HEK293 (cell line): ENCODE results near the gene AK8.

ENCODE experiments used
- CTCF ChIA-PET: fragments of 350-600 bp; formaldehyde crosslinking; extraction: SDS; loops from one replicate; lab custom pipeline; 2021; ENCODE audit warnings: antibody characterized with exemption; lab: Yijun Ruan, JAX
- POLR2A ChIA-PET: fragments of 300-600 bp; formaldehyde crosslinking; extraction: SDS; loops from one replicate; lab custom pipeline; 2020; ENCODE audit warnings: antibody characterized with exemption, inconsistent platforms; lab: Yijun Ruan, JAX
- H3K27ac ChIP-seq: fragments of 200-500 bp; sonication (Bioruptor generic); 2 replicates; pipeline ENCODE4 v1.5.1; 2014; ENCODE audit warnings: low read depth, low read length, control low read depth, inconsistent platforms; ENCODE audit errors: extremely low read depth
- H3K36me3 ChIP-seq, 2 experiments: fragments of 200-500 bp in 1 of 2; sonication (Bioruptor generic) in 1 of 2; 1 replicate in 1 of 2; 2 replicates in 1 of 2; pipeline ENCODE4 v1.5.1; 2014 to 2017; ENCODE audit warnings: inconsistent platforms in 2 of 2, low read length in 2 of 2; ENCODE audit not compliant: control insufficient read depth in 2 of 2, insufficient read depth in 1 of 2
- H3K4me1 ChIP-seq: fragments of 200-500 bp; sonication (Bioruptor generic); 2 replicates; pipeline ENCODE4 v1.5.1; 2014; ENCODE audit warnings: mild to moderate bottlenecking, low read length, inconsistent platforms; ENCODE audit not compliant: control insufficient read depth, insufficient read depth
- H3K4me3 ChIP-seq: 2 replicates; pipeline ENCODE4 v1.5.1; 2011; ENCODE audit warnings: low read depth, mild to moderate bottlenecking, control low read depth, low read length, moderate library complexity
- H3K9me3 ChIP-seq: fragments of 200-500 bp; sonication (Bioruptor generic); 2 replicates; pipeline ENCODE4 v1.5.1; 2014; ENCODE audit warnings: low read depth, low read length, inconsistent platforms; ENCODE audit not compliant: control insufficient read depth, insufficient read depth
- BCL11A ChIP-seq: fragments of 450-650 bp; formaldehyde crosslinking; IDR thresholded peaks from 2 replicates; pipeline ENCODE4 v1.5.1; 2016; ENCODE audit warnings: low read depth, missing biosample characterization, missing genetic modification characterization
- KLF9 ChIP-seq: fragments of 450-650 bp; formaldehyde crosslinking; IDR thresholded peaks from 2 replicates; pipeline ENCODE4 v1.5.1; 2016; ENCODE audit warnings: missing biosample characterization, missing genetic modification characterization, low read depth
- SETDB1 ChIP-seq: IDR thresholded peaks from one replicate; pipeline ENCODE4 v1.6.1; 2017; ENCODE audit warnings: mild to moderate bottlenecking, low read length, moderate library complexity, mixed read lengths; ENCODE audit not compliant: insufficient read length
- SP3 ChIP-seq: fragments of 450-650 bp; formaldehyde crosslinking; IDR thresholded peaks from 2 replicates; pipeline ENCODE4 v1.5.1; 2016; ENCODE audit warnings: missing biosample characterization, missing genetic modification characterization
- TCF7L2 ChIP-seq: IDR thresholded peaks from 2 replicates; pipeline ENCODE4 v1.6.1; 2011; ENCODE audit warnings: low read depth, mild to moderate bottlenecking, inconsistent platforms, low read length, moderate library complexity, borderline replicate concordance
- WT1 ChIP-seq: fragments of 450-650 bp; formaldehyde crosslinking; IDR thresholded peaks from 2 replicates; pipeline ENCODE4 v1.5.1; 2016; ENCODE audit warnings: missing biosample characterization, missing genetic modification characterization
- ZBTB49 ChIP-seq: fragments of 450-650 bp; formaldehyde crosslinking; IDR thresholded peaks from 2 replicates; pipeline ENCODE4 v1.5.1; 2016; ENCODE audit warnings: missing biosample characterization, missing genetic modification characterization, low read depth
- ZNF157 ChIP-seq: fragments of 450-650 bp; formaldehyde crosslinking; IDR thresholded peaks from 2 replicates; pipeline ENCODE4 v1.5.1; 2016; ENCODE audit warnings: missing biosample characterization, missing genetic modification characterization
- ZNF169 ChIP-seq: fragments of 450-650 bp; formaldehyde crosslinking; IDR thresholded peaks from 2 replicates; pipeline ENCODE4 v1.5.1; 2016; ENCODE audit warnings: missing biosample characterization, missing genetic modification characterization
- ZNF24 ChIP-seq: fragments of 450-650 bp; formaldehyde crosslinking; IDR thresholded peaks from 2 replicates; pipeline ENCODE4 v1.5.1; 2016; ENCODE audit warnings: missing biosample characterization, missing genetic modification characterization
- ZNF26 ChIP-seq: fragments of 450-650 bp; formaldehyde crosslinking; IDR thresholded peaks from 2 replicates; pipeline ENCODE4 v1.5.1; 2016; ENCODE audit warnings: missing biosample characterization, missing genetic modification characterization
- ZNF311 ChIP-seq: fragments of 450-650 bp; formaldehyde crosslinking; IDR thresholded peaks from 2 replicates; pipeline ENCODE4 v1.5.1; 2017; ENCODE audit warnings: missing biosample characterization, missing genetic modification characterization, borderline replicate concordance
- ZNF37A ChIP-seq: fragments of 450-650 bp; IDR thresholded peaks from 2 replicates; pipeline ENCODE4 v1.5.1; 2018; ENCODE audit warnings: missing biosample characterization, missing genetic modification characterization
- ZNF426 ChIP-seq: fragments of 450-650 bp; formaldehyde crosslinking; IDR thresholded peaks from 2 replicates; pipeline ENCODE4 v1.5.1; 2017; ENCODE audit warnings: missing biosample characterization, missing genetic modification characterization, mild to moderate bottlenecking, inconsistent platforms, moderate library complexity
- ZNF433 ChIP-seq: fragments of 450-650 bp; formaldehyde crosslinking; IDR thresholded peaks from 2 replicates; pipeline ENCODE4 v1.5.1; 2016; ENCODE audit warnings: missing biosample characterization, missing genetic modification characterization, low read depth
- ZNF521 ChIP-seq: fragments of 450-650 bp; formaldehyde crosslinking; IDR thresholded peaks from 2 replicates; pipeline ENCODE4 v1.5.1; 2017; ENCODE audit warnings: missing biosample characterization, mild to moderate bottlenecking, missing genetic modification characterization
- ZNF658 ChIP-seq: fragments of 450-650 bp; formaldehyde crosslinking; IDR thresholded peaks from 2 replicates; pipeline ENCODE4; 2016; ENCODE audit warnings: missing biosample characterization, missing genetic modification characterization
- ZNF792 ChIP-seq: fragments of 450-650 bp; formaldehyde crosslinking; IDR thresholded peaks from 2 replicates; pipeline ENCODE4 v1.5.1; 2016; ENCODE audit warnings: missing biosample characterization, missing genetic modification characterization
- ZNF830 ChIP-seq: fragments of 450-650 bp; IDR thresholded peaks from 2 replicates; pipeline ENCODE4 v1.5.0; 2018; ENCODE audit warnings: missing biosample characterization, missing genetic modification characterization, low read depth, mild to moderate bottlenecking, moderate library complexity
- ZSCAN23 ChIP-seq: fragments of 450-650 bp; formaldehyde crosslinking; IDR thresholded peaks from 2 replicates; pipeline ENCODE4 v1.5.1; 2016; ENCODE audit warnings: missing biosample characterization, missing genetic modification characterization
- TF ChIP-seq, protein P1 (sequence below): fragments of 450-650 bp; formaldehyde crosslinking; IDR thresholded peaks from 2 replicates; pipeline ENCODE4 v1.5.1; 2017; ENCODE audit warnings: missing biosample characterization, missing genetic modification characterization
- TF ChIP-seq, protein P2 (sequence below): fragments of 450-650 bp; formaldehyde crosslinking; IDR thresholded peaks from 2 replicates; pipeline ENCODE4 v1.5.1; 2016; ENCODE audit warnings: missing biosample characterization, missing genetic modification characterization

AK8 gene

GRCh38 chr9:132702254-132702653 lies 175.8 kb downstream of the AK8 start:
- ChIA-PET POLR2A (no interaction called here), CTCF (interaction anchor here (0.6 to 0.9 kb wide), 2 partner anchors 14 to 69 kb away, joined by 3 to 7 read pairs; no protein-coding TSS in a partner anchor)
- no peaks in the 10 kb centered on the region for H3K36me3 ChIP-seq
- no peaks in the 10 kb centered on the region for H3K9me3 ChIP-seq
- no peak overlapping the region for H3K4me3 ChIP-seq
- TF ChIP-seq KLF9 (tag by site-specific recombination) = no peak
- TF ChIP-seq ZNF830 (tag by site-specific recombination) = no peak
- TF ChIP-seq TCF7L2 = no peak
- peak; percentile 51 for TF ChIP-seq SETDB1
- H3K4me1 ChIP-seq = no peaks in the 10 kb centered on the region
- H3K27ac ChIP-seq = no peak overlapping the region

GRCh38 chr9:132699956-132700355 lies 178.1 kb downstream of the AK8 start:
- H3K4me3 ChIP-seq = no peak overlapping the region
- TF ChIP-seq ZNF26 (tag by site-specific recombination) (no peak), SP3 (tag by site-specific recombination) (no peak), ZNF433 (tag by site-specific recombination) (no peak), ZNF169 (tag by site-specific recombination) (no peak), ZNF792 (tag by site-specific recombination) (no peak), ZNF24 (tag by site-specific recombination) (no peak), ZSCAN23 (tag by site-specific recombination) (no peak), ZNF426 (tag by site-specific recombination) (no peak), ZNF311 (no peak), ZNF37A (no peak), ZNF521 (tag by site-specific recombination) (no peak), WT1 (no peak)
- TF ChIP-seq, protein P1, sequence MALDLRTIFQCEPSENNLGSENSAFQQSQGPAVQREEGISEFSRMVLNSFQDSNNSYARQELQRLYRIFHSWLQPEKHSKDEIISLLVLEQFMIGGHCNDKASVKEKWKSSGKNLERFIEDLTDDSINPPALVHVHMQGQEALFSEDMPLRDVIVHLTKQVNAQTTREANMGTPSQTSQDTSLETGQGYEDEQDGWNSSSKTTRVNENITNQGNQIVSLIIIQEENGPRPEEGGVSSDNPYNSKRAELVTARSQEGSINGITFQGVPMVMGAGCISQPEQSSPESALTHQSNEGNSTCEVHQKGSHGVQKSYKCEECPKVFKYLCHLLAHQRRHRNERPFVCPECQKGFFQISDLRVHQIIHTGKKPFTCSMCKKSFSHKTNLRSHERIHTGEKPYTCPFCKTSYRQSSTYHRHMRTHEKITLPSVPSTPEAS (tag by site-specific recombination) = no peak
- TF ChIP-seq, protein P2, sequence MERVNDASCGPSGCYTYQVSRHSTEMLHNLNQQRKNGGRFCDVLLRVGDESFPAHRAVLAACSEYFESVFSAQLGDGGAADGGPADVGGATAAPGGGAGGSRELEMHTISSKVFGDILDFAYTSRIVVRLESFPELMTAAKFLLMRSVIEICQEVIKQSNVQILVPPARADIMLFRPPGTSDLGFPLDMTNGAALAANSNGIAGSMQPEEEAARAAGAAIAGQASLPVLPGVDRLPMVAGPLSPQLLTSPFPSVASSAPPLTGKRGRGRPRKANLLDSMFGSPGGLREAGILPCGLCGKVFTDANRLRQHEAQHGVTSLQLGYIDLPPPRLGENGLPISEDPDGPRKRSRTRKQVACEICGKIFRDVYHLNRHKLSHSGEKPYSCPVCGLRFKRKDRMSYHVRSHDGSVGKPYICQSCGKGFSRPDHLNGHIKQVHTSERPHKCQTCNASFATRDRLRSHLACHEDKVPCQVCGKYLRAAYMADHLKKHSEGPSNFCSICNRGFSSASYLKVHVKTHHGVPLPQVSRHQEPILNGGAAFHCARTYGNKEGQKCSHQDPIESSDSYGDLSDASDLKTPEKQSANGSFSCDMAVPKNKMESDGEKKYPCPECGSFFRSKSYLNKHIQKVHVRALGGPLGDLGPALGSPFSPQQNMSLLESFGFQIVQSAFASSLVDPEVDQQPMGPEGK = no peak
- H3K27ac ChIP-seq = no peak overlapping the region
- CTCF ChIA-PET = interaction anchor here (0.7 to 1.2 kb wide), 3 partner anchors 99 to 272 kb away, joined by 3 to 4 read pairs (median 3); no protein-coding TSS in a partner anchor
- POLR2A ChIA-PET = interaction anchor here (1.0 kb wide), 1 partner anchor 30 kb away, joined by 3 read pairs; the partner anchor contains the start of gene DDX31
- no peaks in the 10 kb centered on the region for H3K9me3 ChIP-seq
- H3K36me3 ChIP-seq = no peaks in the 10 kb centered on the region
- H3K4me1 ChIP-seq = no peaks in the 10 kb centered on the region

GRCh38 chr9:132698989-132699388 lies 179.1 kb downstream of the AK8 start:
- Histone ChIP-seq H3K4me1 (no peaks in the 10 kb centered on the region), H3K4me3 (no peak overlapping the region), H3K9me3 (no peaks in the 10 kb centered on the region), H3K36me3 (no peaks in the 10 kb centered on the region), H3K27ac (no peak overlapping the region)
- TF ChIP-seq BCL11A (tag by site-specific recombination) (no peak), ZNF157 (tag by site-specific recombination) (no peak), ZBTB49 (tag by site-specific recombination) (no peak), ZNF658 (tag by site-specific recombination) (no peak)
- CTCF ChIA-PET = interaction anchor here (1.0 to 1.2 kb wide), 2 partner anchors 77 to 100 kb away, joined by 3 read pairs; no protein-coding TSS in a partner anchor
- POLR2A ChIA-PET = interaction anchor here (1.0 kb wide), 1 partner anchor 29 kb away, joined by 3 read pairs; the partner anchor contains the start of gene DDX31
